Calu3 (cell line): ENCODE data around the gene SORBS2. TPM values are rescaled to one million over a fixed set of nuclear protein-coding genes. Genes with fewer than 3 reads are reported as not detected.

ENCODE experiments used
- BruUV-seq: library from RNA; stranded (reverse); fragments of 400-500 nt; replicated peaks from 2 replicates; lab custom pipeline; 2021; lab: Mats Ljungman, UMichigan
- CTCF ChIA-PET: fragments of 300-600 bp; sonication (Branson Sonifier 250); formaldehyde crosslinking; loops from one replicate; lab custom pipeline; 2022; ENCODE audit warnings: antibody characterized with exemption; lab: Charles Lee
- DNase-seq: peaks from one replicate; pipeline ENCODE4 v3.0.0; 2022
- H3K27ac Mint-ChIP-seq: one replicate; pipeline ENCODE4 v1.8.0; 2022; ENCODE audit warnings: mixed read lengths; ENCODE audit not compliant: unreplicated experiment
- H3K27me3 Mint-ChIP-seq: one replicate; pipeline ENCODE4 v1.8.0; 2022; ENCODE audit warnings: mixed read lengths; ENCODE audit not compliant: unreplicated experiment
- H3K36me3 Mint-ChIP-seq: one replicate; pipeline ENCODE4 v1.8.0; 2022; ENCODE audit warnings: mild to moderate bottlenecking, moderate library complexity, mixed read lengths; ENCODE audit not compliant: insufficient read depth, unreplicated experiment
- H3K4me1 Mint-ChIP-seq: one replicate; pipeline ENCODE4 v1.8.0; 2022; ENCODE audit warnings: mild to moderate bottlenecking, low read depth, mixed read lengths; ENCODE audit not compliant: unreplicated experiment
- H3K4me3 Mint-ChIP-seq: one replicate; pipeline ENCODE4 v1.8.0; 2022; ENCODE audit warnings: mild to moderate bottlenecking, low read depth, moderate library complexity, mixed read lengths; ENCODE audit not compliant: unreplicated experiment
- H3K9me3 Mint-ChIP-seq: one replicate; pipeline ENCODE4 v1.8.0; 2022; ENCODE audit warnings: low read depth, mixed read lengths; ENCODE audit not compliant: unreplicated experiment
- intact Hi-C: fragments of 100-400 bp; cut with micrococcal nuclease; formaldehyde crosslinking; loops from one replicate; pipeline ENCODE4 v1.10.0; 2022; ENCODE audit not compliant: unreplicated experiment
- total RNA-seq: library from RNA; stranded (reverse); gene quantifications from 2 replicates; pipeline ENCODE4 v1.2.3, GENCODE V29; 2022
- TF ChIP-seq, protein P1 (sequence below): fragments of 200-600 bp; IDR thresholded peaks from one replicate; pipeline ENCODE4 v1.8.0; 2022; ENCODE audit warnings: antibody characterized with exemption; ENCODE audit not compliant: unreplicated experiment

The SORBS2 gene
- total RNA-seq, 1 experiment from 2014 or later: 52.8 TPM

- no TSS peak for BruUV-seq
- Mint-ChIP-seq H3K36me3 (no peaks in the 10 kb centered on the region), H3K4me3 (no peak overlapping the region), H3K4me1 (no peaks in the 10 kb centered on the region), H3K9me3 (no peaks in the 10 kb centered on the region), H3K27me3 (no peaks in the 10 kb centered on the region), H3K27ac (no peak overlapping the region)
- CTCF ChIA-PET: no interaction called here
- no peak for DNase-seq
- TF ChIP-seq, protein P1, sequence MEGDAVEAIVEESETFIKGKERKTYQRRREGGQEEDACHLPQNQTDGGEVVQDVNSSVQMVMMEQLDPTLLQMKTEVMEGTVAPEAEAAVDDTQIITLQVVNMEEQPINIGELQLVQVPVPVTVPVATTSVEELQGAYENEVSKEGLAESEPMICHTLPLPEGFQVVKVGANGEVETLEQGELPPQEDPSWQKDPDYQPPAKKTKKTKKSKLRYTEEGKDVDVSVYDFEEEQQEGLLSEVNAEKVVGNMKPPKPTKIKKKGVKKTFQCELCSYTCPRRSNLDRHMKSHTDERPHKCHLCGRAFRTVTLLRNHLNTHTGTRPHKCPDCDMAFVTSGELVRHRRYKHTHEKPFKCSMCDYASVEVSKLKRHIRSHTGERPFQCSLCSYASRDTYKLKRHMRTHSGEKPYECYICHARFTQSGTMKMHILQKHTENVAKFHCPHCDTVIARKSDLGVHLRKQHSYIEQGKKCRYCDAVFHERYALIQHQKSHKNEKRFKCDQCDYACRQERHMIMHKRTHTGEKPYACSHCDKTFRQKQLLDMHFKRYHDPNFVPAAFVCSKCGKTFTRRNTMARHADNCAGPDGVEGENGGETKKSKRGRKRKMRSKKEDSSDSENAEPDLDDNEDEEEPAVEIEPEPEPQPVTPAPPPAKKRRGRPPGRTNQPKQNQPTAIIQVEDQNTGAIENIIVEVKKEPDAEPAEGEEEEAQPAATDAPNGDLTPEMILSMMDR: no peak
- intact Hi-C loops: no loop called here
These were observed 265.7 kb downstream of the SORBS2 start for GRCh38 chr4:185546335-185546734.

GRCh38 chr4:185542626-185543315 is 269.2 kb downstream of the SORBS2 start:
- CTCF ChIA-PET: no interaction called here

GRCh38 chr4:185541251-185541727 is 270.7 kb downstream of the SORBS2 start:
- H3K9me3 Mint-ChIP-seq: no peaks in the 10 kb centered on the region
- TF ChIP-seq, protein P1: no peak
- no peaks in the 10 kb centered on the region for H3K36me3 Mint-ChIP-seq
- no peak for DNase-seq
- no peak overlapping the region for H3K27ac Mint-ChIP-seq
- no peak overlapping the region for H3K4me3 Mint-ChIP-seq
- CTCF ChIA-PET: interaction anchor here (0.6 kb wide), 1 partner anchor 42 kb away, joined by 3 read pairs; no protein-coding TSS in a partner anchor
- H3K4me1 Mint-ChIP-seq: no peaks in the 10 kb centered on the region
- H3K27me3 Mint-ChIP-seq: no peaks in the 10 kb centered on the region
- BruUV-seq: no TSS peak
- intact Hi-C loops: no loop called here

More at GRCh38 chr4:185542626-185543315, 269.2 kb downstream of the SORBS2 start:
- no peaks in the 10 kb centered on the region for H3K36me3 Mint-ChIP-seq
- no TSS peak for BruUV-seq
- DNase-seq: no peak
- H3K27ac Mint-ChIP-seq: no peak overlapping the region
- intact Hi-C loops: no loop called here
- TF ChIP-seq, protein P1: no peak
- no peaks in the 10 kb centered on the region for H3K4me1 Mint-ChIP-seq
- H3K27me3 Mint-ChIP-seq: no peaks in the 10 kb centered on the region
- H3K4me3 Mint-ChIP-seq: no peak overlapping the region
- H3K9me3 Mint-ChIP-seq: no peaks in the 10 kb centered on the region

DNA sequence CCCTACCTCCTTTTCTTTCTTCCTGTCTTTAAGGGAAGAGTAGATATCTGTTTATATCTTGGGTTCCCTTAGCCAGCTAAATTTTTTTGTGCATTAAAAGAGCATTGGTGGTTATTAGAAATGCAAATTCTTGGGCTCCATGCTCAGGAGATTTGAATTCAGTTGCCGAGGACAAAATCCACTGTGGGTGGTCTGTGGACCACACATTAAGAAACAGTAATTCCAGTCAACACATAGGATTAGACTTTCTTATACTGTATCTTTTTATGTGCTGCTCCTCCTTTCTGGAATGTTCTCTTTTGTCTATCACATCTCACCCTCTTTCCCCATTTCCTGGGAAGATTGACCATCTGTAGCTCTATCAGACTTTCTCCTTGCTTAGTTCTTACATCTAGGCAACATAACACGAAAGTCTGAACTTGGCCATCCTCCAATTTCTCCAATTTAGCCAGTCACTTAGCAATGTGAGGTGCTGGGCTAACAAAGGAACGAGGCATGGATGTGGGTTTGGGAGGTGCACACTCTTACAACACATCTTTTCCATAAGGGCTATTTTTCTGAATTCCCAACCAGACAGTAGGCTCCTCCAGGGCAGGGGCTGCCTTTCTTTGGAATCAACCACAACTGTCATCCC is 271.4 kb downstream of the SORBS2 start:
- no peaks in the 10 kb centered on the region for H3K36me3 Mint-ChIP-seq
- CTCF ChIA-PET: no interaction called here
- H3K9me3 Mint-ChIP-seq: no peaks in the 10 kb centered on the region
- H3K27me3 Mint-ChIP-seq: no peaks in the 10 kb centered on the region
- no TSS peak for BruUV-seq
- intact Hi-C loops: no loop called here
- no peaks in the 10 kb centered on the region for H3K4me1 Mint-ChIP-seq
- no peak overlapping the region for H3K4me3 Mint-ChIP-seq
- DNase-seq: no peak
- TF ChIP-seq, protein P1: no peak
- H3K27ac Mint-ChIP-seq: no peak overlapping the region
